Measurements from ENCODE around the gene ING3.

ING3 gene

GRCh38 chr7:121016966-121017365, 66.4 kb downstream of the ING3 start:
- no peaks in the 10 kb centered on the region for H3K9me2 ChIP-seq (replicated peaks; ENCODE audit: low read depth, low read length)
- H3K9me3 ChIP-seq (ENCODE audit: insufficient read depth, low read depth, low read length): no peaks in the 10 kb centered on the region
- H3F3A ChIP-seq (ENCODE audit: low read depth): no peaks in the 10 kb centered on the region
- H3K27me3 ChIP-seq (ENCODE audit: insufficient read depth, low read length, poor library complexity, severe bottlenecking): no peaks in the 10 kb centered on the region
- no peak overlapping the region for H3K9ac ChIP-seq (ENCODE audit: low read depth, low read length, poor library complexity, severe bottlenecking)
- no peaks in the 10 kb centered on the region for H3K4me1 ChIP-seq (ENCODE audit: insufficient read depth, low read length, poor library complexity, severe bottlenecking)
- no peak overlapping the region for H2AFZ ChIP-seq (ENCODE audit: low read length)
- no peaks in the 10 kb centered on the region for H4K20me1 ChIP-seq (ENCODE audit: insufficient read depth, low read length, poor library complexity, severe bottlenecking)
- H3K4me3 ChIP-seq (ENCODE audit: low read length, poor library complexity, severe bottlenecking): no peak overlapping the region
- TF ChIP-seq EZH2phosphoT487 (IDR thresholded peaks at IDR 0.05; ENCODE audit: borderline replicate concordance) (no peak), CTCF (conservative IDR thresholded peaks at IDR 0.05; ENCODE audit: low read length) (no peak)
- no peak overlapping the region for H3K4me2 ChIP-seq (ENCODE audit: low read depth, low read length, poor library complexity, severe bottlenecking)
- H3K36me3 ChIP-seq (ENCODE audit: insufficient read depth, low read length): no peaks in the 10 kb centered on the region
- H3K79me2 ChIP-seq (ENCODE audit: insufficient read depth, low read length): no peaks in the 10 kb centered on the region

GRCh38 chr7:121017586-121017985, 67.0 kb downstream of the ING3 start:
- Histone ChIP-seq H3K27me3 (ENCODE audit: insufficient read depth, low read length, poor library complexity, severe bottlenecking) (no peaks in the 10 kb centered on the region), H3K4me1 (ENCODE audit: insufficient read depth, low read length, poor library complexity, severe bottlenecking) (no peaks in the 10 kb centered on the region), H3K9me3 (ENCODE audit: insufficient read depth, low read depth, low read length) (no peaks in the 10 kb centered on the region), H3K9ac (ENCODE audit: low read depth, low read length, poor library complexity, severe bottlenecking) (no peak overlapping the region), H3F3A (ENCODE audit: low read depth) (no peaks in the 10 kb centered on the region), H3K4me2 (ENCODE audit: low read depth, low read length, poor library complexity, severe bottlenecking) (no peak overlapping the region), H3K79me2 (ENCODE audit: insufficient read depth, low read length) (no peaks in the 10 kb centered on the region), H3K4me3 (ENCODE audit: low read length, poor library complexity, severe bottlenecking) (no peak overlapping the region), H3K9me2 (replicated peaks; ENCODE audit: low read depth, low read length) (no peaks in the 10 kb centered on the region), H2AFZ (ENCODE audit: low read length) (no peak overlapping the region), H4K20me1 (ENCODE audit: insufficient read depth, low read length, poor library complexity, severe bottlenecking) (no peaks in the 10 kb centered on the region), H3K36me3 (ENCODE audit: insufficient read depth, low read length) (no peaks in the 10 kb centered on the region)
- TF ChIP-seq EZH2phosphoT487 (IDR thresholded peaks at IDR 0.05; ENCODE audit: borderline replicate concordance) (no peak), CTCF (conservative IDR thresholded peaks at IDR 0.05; ENCODE audit: low read length) (no peak)

GRCh38 chr7:121019018-121019417, 68.4 kb downstream of the ING3 start:
- H3K4me2 ChIP-seq (ENCODE audit: low read depth, low read length, poor library complexity, severe bottlenecking): no peak overlapping the region
- H3K9me3 ChIP-seq (ENCODE audit: insufficient read depth, low read depth, low read length): no peaks in the 10 kb centered on the region
- H2AFZ ChIP-seq (ENCODE audit: low read length): no peak overlapping the region
- no peaks in the 10 kb centered on the region for H4K20me1 ChIP-seq (ENCODE audit: insufficient read depth, low read length, poor library complexity, severe bottlenecking)
- no peak overlapping the region for H3K9ac ChIP-seq (ENCODE audit: low read depth, low read length, poor library complexity, severe bottlenecking)
- H3K79me2 ChIP-seq (ENCODE audit: insufficient read depth, low read length): no peaks in the 10 kb centered on the region
- no peaks in the 10 kb centered on the region for H3F3A ChIP-seq (ENCODE audit: low read depth)
- H3K4me3 ChIP-seq (ENCODE audit: low read length, poor library complexity, severe bottlenecking): no peak overlapping the region
- H3K4me1 ChIP-seq (ENCODE audit: insufficient read depth, low read length, poor library complexity, severe bottlenecking): no peaks in the 10 kb centered on the region
- TF ChIP-seq CTCF (conservative IDR thresholded peaks at IDR 0.05; ENCODE audit: low read length) (no peak), EZH2phosphoT487 (IDR thresholded peaks at IDR 0.05; ENCODE audit: borderline replicate concordance) (no peak)
- H3K27me3 ChIP-seq (ENCODE audit: insufficient read depth, low read length, poor library complexity, severe bottlenecking): no peaks in the 10 kb centered on the region
- no peaks in the 10 kb centered on the region for H3K36me3 ChIP-seq (ENCODE audit: insufficient read depth, low read length)
- H3K9me2 ChIP-seq (replicated peaks; ENCODE audit: low read depth, low read length): no peaks in the 10 kb centered on the region

Measured in Loucy (cell line).